HFFc6 (cell line): ENCODE results near the gene PYGB. TPM values are rescaled to one million over a fixed set of nuclear protein-coding genes. Genes with fewer than 3 reads are reported as not detected.
A peak's percentile ranks its signal among the peaks of the same experiment; 100 is the strongest.
"Not testable (repeated sequence)": the region's sequence is repeated elsewhere in the genome, so short reads cannot be mapped to it uniquely, and the experiment has no call there.

Experiments
- DNase-seq: peaks from one replicate; pipeline ENCODE4 v3.0.0-alpha.2; 2018
- H3K27ac Mint-ChIP-seq: 2 replicates; pipeline ENCODE4 v1.8.0; 2020; ENCODE audit warnings: mild to moderate bottlenecking, mixed read lengths
- H3K27me3 Mint-ChIP-seq: 2 replicates; pipeline ENCODE4 v1.8.0; 2021; ENCODE audit warnings: mild to moderate bottlenecking, moderate library complexity, mixed read lengths; ENCODE audit not compliant: insufficient read depth
- H3K36me3 Mint-ChIP-seq: 2 replicates; pipeline ENCODE4 v1.8.0; 2021; ENCODE audit warnings: low read depth, mixed read lengths
- H3K4me1 Mint-ChIP-seq: 2 replicates; pipeline ENCODE4 v1.8.0; 2020; ENCODE audit warnings: low read depth, mixed read lengths
- H3K4me3 Mint-ChIP-seq: 2 replicates; pipeline ENCODE4 v1.8.0; 2020; ENCODE audit warnings: mild to moderate bottlenecking, moderate library complexity, mixed read lengths
- H3K9me3 Mint-ChIP-seq: 2 replicates; pipeline ENCODE4 v1.8.0; 2020; ENCODE audit warnings: mild to moderate bottlenecking, mixed read lengths
- total RNA-seq, 6 experiments: library from RNA; stranded (reverse); fragmentation: NEBNext Ultra II Directional; extraction: Animal tissue kit (Norgen Biotek cat#: 25700); gene quantifications; 2 replicates in 1 of 6; 3 replicates in 5 of 6; pipeline ENCODE4 v1.2.3, GENCODE V29; 2021
- TF ChIP-seq, protein P1 (sequence below): fragments of 200-600 bp; sonication (generic); IDR thresholded peaks from 2 replicates; pipeline ENCODE4 v1.5.0; 2021; ENCODE audit warnings: antibody characterized with exemption, mild to moderate bottlenecking

The PYGB gene
- total RNA-seq, 6 experiments from 2014 or later = 65.4 to 75.6 (median 70.2) TPM

- no peaks in the 10 kb centered on the region for H3K9me3 Mint-ChIP-seq
- H3K27ac Mint-ChIP-seq = no peak overlapping the region
- no peak overlapping the region for H3K4me3 Mint-ChIP-seq
- no peak for DNase-seq
- H3K4me1 Mint-ChIP-seq = peaks cover 33% of the 10 kb centered on the region
- H3K27me3 Mint-ChIP-seq = no peaks in the 10 kb centered on the region; the same call in 1 of the 2 replicates
- TF ChIP-seq, protein P1, sequence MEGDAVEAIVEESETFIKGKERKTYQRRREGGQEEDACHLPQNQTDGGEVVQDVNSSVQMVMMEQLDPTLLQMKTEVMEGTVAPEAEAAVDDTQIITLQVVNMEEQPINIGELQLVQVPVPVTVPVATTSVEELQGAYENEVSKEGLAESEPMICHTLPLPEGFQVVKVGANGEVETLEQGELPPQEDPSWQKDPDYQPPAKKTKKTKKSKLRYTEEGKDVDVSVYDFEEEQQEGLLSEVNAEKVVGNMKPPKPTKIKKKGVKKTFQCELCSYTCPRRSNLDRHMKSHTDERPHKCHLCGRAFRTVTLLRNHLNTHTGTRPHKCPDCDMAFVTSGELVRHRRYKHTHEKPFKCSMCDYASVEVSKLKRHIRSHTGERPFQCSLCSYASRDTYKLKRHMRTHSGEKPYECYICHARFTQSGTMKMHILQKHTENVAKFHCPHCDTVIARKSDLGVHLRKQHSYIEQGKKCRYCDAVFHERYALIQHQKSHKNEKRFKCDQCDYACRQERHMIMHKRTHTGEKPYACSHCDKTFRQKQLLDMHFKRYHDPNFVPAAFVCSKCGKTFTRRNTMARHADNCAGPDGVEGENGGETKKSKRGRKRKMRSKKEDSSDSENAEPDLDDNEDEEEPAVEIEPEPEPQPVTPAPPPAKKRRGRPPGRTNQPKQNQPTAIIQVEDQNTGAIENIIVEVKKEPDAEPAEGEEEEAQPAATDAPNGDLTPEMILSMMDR = no peak
- peaks cover 15% of the 10 kb centered on the region for H3K36me3 Mint-ChIP-seq
These were observed 18.3 kb upstream of the PYGB start for GRCh38 chr20:25229486-25230165.

DNA sequence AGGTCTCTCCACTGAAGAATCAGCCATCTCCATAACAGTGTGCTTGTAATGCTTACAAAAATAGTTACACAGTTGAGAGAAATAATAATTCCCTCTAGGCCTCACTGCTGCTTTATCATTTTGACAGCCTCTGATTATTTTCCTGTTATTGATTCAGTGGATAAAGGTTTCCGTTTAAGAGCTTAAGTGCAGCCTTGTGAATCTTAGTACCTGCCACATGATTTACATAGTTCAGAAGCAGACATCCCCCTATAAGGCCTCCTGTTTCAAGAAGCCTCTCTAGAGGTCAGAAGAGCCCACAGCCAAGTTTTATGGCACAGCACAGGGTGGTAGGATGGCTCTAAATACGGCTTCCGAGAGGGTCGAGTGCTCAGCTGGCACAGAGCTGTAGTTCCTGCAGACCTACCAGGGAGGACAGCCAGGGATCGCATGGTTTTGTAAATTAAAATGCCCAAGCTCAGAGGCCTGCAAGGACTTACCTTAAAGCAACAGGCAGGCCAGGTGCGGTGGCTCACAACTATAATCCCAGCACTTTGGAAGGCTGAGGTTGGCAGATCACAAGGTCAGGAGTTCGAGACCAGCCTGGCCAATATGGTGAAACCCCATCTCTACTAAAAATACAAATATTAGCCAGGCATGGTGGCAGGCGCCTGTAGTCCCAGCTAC, 17.6 kb upstream of the PYGB start:
- Mint-ChIP-seq H3K27ac (no peak overlapping the region; the same call in 1 of the 2 replicates), H3K4me3 (no peak overlapping the region), H3K36me3 (peaks cover 15% of the 10 kb centered on the region), H3K9me3 (no peaks in the 10 kb centered on the region), H3K4me1 (peaks cover 36% of the 10 kb centered on the region), H3K27me3 (no peaks in the 10 kb centered on the region; the same call in 1 of the 2 replicates)
- DNase-seq = no peak
- TF ChIP-seq, protein P1 = no peak

DNA sequence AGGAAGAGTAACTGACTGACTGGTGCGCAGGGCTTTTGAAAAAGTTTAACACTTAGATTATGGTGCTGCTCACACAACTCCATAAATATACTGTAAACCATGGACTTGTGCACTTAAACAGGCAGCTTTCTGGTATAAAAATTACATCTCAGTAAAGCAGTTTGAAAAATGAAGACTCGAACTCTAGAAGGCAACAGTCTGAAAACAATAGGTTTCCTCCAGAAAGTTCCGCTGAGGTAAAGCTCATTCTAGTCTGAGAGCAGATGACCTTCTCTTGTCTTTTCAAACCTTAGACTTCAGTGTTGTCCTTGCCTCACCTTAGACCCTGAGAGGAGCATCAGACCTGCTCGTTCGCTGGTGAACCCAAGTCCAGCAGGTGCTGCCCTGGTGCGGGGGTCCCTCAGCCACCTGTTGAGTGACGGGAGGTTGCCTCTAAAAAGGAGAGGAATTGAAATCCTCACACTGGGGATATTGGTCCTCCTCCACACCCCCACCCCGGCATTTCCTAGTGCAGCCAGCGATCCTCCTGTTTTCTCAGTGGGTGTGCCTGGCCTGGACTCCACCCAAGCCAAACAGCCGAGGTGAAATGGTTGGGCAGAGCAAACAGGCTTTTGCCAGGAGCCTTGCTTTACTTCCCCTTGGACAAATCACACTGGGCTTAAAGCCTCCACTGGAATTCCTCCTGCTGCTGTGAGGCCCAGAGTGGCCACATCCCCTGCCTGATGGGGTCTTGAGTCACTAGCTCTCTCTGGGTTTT, 14.7 kb upstream of the PYGB start:
- H3K27me3 Mint-ChIP-seq = peaks cover 4% of the 10 kb centered on the region
- no peaks in the 10 kb centered on the region; the same call in 1 of the 2 replicates for H3K36me3 Mint-ChIP-seq
- H3K9me3 Mint-ChIP-seq = no peaks in the 10 kb centered on the region
- TF ChIP-seq, protein P1 = no peak
- DNase-seq = peak; percentile 15
- H3K27ac Mint-ChIP-seq = peak overlapping the region; percentile 38
- no peak overlapping the region for H3K4me3 Mint-ChIP-seq
- H3K4me1 Mint-ChIP-seq = peaks cover 42% of the 10 kb centered on the region

DNA sequence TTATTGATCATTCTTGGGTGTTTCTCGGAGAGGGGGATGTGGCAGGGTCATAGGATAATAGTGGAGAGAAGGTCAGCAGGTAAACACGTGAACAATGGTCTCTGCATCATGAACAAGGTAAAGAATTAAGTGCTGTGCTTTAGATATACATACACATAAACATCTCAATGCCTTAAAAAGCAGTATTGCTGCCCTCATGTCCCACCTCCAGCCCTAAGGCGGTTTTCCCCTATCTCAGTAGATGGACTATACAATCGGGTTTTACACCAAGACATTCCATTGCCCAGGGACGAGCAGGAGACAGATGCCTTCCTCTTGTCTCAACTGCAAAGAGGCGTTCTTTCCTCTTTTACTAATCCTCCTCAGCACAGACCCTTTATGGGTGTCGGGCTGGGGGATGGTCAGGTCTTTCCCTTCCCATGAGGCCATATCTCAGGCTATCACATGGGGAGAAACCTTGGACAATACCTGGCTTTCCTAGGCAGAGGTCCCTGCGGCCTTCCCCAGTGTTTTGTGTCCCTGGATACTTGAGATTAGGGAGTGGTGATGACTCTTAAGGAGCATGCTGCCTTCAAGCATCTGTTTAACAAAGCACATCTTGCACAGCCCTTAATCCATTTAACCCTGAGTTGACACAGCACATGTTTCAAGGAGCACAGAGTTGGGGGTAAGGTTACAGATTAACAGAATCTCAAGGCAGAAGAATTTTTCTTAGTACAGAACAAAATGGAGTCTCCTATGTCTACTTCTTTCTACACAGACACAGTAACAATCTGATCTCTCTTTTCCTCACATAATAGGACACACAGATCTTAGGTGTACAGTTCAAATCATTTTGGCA, 13.7 kb upstream of the PYGB start:
- not testable (repeated sequence) for H3K4me3 Mint-ChIP-seq, DNase-seq

GRCh38 chr20:25236450-25237304, 11.2 kb upstream of the PYGB start:
- DNase-seq = no peak
- no peaks in the 10 kb centered on the region for H3K9me3 Mint-ChIP-seq
- peaks cover 62% of the 10 kb centered on the region for H3K4me1 Mint-ChIP-seq
- H3K4me3 Mint-ChIP-seq = no peak overlapping the region
- H3K27me3 Mint-ChIP-seq = peaks cover 4% of the 10 kb centered on the region
- H3K27ac Mint-ChIP-seq = peak overlapping the region; percentile 97
- no peaks in the 10 kb centered on the region; the same call in 1 of the 2 replicates for H3K36me3 Mint-ChIP-seq
- TF ChIP-seq, protein P1 = no peak

More for the DNA sequence above, 13.7 kb upstream of the PYGB start:
- not testable (repeated sequence) for H3K36me3 Mint-ChIP-seq, H3K9me3 Mint-ChIP-seq, H3K27me3 Mint-ChIP-seq
- H3K27ac Mint-ChIP-seq = peak overlapping the region; percentile 38
- peaks cover 52% of the 10 kb centered on the region for H3K4me1 Mint-ChIP-seq
